ENCODE results near the gene ULK4. TPM values are rescaled to one million over a fixed set of nuclear protein-coding genes. Genes with fewer than 3 reads are reported as not detected.

Gene ULK4
- total RNA-seq, 4 donors from 2014 or later = 8.4 to 43.8 (median 20.8) TPM

GRCh38 chr3:41523897-41524296 lies 438.0 kb downstream of the ULK4 start:
- TF ChIP-seq, protein P1, sequence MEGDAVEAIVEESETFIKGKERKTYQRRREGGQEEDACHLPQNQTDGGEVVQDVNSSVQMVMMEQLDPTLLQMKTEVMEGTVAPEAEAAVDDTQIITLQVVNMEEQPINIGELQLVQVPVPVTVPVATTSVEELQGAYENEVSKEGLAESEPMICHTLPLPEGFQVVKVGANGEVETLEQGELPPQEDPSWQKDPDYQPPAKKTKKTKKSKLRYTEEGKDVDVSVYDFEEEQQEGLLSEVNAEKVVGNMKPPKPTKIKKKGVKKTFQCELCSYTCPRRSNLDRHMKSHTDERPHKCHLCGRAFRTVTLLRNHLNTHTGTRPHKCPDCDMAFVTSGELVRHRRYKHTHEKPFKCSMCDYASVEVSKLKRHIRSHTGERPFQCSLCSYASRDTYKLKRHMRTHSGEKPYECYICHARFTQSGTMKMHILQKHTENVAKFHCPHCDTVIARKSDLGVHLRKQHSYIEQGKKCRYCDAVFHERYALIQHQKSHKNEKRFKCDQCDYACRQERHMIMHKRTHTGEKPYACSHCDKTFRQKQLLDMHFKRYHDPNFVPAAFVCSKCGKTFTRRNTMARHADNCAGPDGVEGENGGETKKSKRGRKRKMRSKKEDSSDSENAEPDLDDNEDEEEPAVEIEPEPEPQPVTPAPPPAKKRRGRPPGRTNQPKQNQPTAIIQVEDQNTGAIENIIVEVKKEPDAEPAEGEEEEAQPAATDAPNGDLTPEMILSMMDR (IDR thresholded peaks at IDR 0.05) = no peak
- TF ChIP-seq POLR2A (IDR thresholded peaks at IDR 0.05) = no peak
- H3K9me3 ChIP-seq = no peaks in the 10 kb centered on the region
- H3K27me3 ChIP-seq = no peaks in the 10 kb centered on the region
- H3K4me1 ChIP-seq = peaks cover 0 to 5% (median 0%) of the 10 kb centered on the region in 4 donors
- DNase-seq = no peak
- no peaks in the 10 kb centered on the region for H3K36me3 ChIP-seq
- no peak overlapping the region for H3K4me3 ChIP-seq
- no peak overlapping the region for H3K27ac ChIP-seq

GRCh38 chr3:41522612-41523011 lies 439.3 kb downstream of the ULK4 start:
- no peaks in the 10 kb centered on the region for H3K27me3 ChIP-seq
- no peak for TF ChIP-seq POLR2A (IDR thresholded peaks at IDR 0.05)
- TF ChIP-seq, protein P1 (IDR thresholded peaks at IDR 0.05) = no peak
- no peak for DNase-seq
- no peak overlapping the region for H3K4me3 ChIP-seq
- peaks cover 0 to 5% (median 0%) of the 10 kb centered on the region in 4 donors for H3K4me1 ChIP-seq
- no peaks in the 10 kb centered on the region for H3K9me3 ChIP-seq
- no peak overlapping the region for H3K27ac ChIP-seq
- no peaks in the 10 kb centered on the region for H3K36me3 ChIP-seq

- TF ChIP-seq POLR2A (IDR thresholded peaks at IDR 0.05) = no peak
- TF ChIP-seq, protein P1 (IDR thresholded peaks at IDR 0.05) = no peak
- Histone ChIP-seq H3K4me3 (no peak overlapping the region), H3K27ac (no peak overlapping the region), H3K4me1 (peaks cover 0 to 5% (median 0%) of the 10 kb centered on the region in 4 donors), H3K36me3 (no peaks in the 10 kb centered on the region), H3K27me3 (no peaks in the 10 kb centered on the region), H3K9me3 (no peaks in the 10 kb centered on the region)
- DNase-seq = no peak
These were observed 440.8 kb downstream of the ULK4 start for GRCh38 chr3:41521010-41521655.

DNA sequence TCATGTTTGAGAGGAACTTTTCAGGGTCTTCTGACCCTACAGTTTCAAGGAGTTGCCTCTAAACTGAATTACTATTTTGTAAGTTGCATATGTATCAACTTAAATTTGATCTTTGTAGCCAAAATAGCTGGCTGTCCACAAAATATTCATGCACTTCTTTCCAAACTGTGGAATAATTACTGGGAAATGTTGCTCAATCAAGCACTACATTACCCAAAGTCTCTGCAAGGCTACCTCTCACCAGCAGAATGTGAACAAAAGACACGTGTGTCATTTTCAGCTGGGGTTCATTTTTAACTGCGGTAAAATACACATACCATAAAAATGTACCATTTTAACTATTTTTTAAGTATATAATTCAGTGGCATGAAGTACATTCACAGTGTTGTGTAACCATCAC lies 442.2 kb downstream of the ULK4 start:
- DNase-seq = no peak
- Histone ChIP-seq H3K4me3 (no peak overlapping the region), H3K9me3 (no peaks in the 10 kb centered on the region), H3K36me3 (no peaks in the 10 kb centered on the region), H3K27me3 (no peaks in the 10 kb centered on the region), H3K4me1 (peaks cover 0 to 5% (median 0%) of the 10 kb centered on the region in 4 donors), H3K27ac (no peak overlapping the region)
- TF ChIP-seq, protein P1 (IDR thresholded peaks at IDR 0.05) = no peak

DNA sequence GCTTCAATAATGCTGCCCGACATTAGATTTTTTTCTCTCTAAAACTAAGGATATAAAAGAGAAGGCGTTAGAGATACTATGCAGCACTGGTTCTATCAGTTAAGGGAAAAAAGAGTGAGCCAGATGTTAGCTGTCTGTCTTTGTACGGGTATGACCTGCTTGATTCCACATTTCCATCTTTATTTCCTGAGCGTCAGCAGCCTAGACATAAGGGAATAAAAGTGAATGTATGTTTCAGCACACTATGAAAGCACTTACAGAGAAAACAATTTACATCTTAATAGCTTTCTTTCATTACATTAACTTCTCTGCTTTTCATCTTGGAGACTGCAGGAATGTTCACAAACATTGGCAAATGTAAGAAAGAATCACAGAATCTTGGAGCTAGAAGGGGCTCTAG lies 443.3 kb downstream of the ULK4 start:
- no peak overlapping the region for H3K27ac ChIP-seq
- no peaks in the 10 kb centered on the region for H3K9me3 ChIP-seq
- no peaks in the 10 kb centered on the region for H3K36me3 ChIP-seq
- no peak for DNase-seq
- H3K4me1 ChIP-seq = peaks cover 0 to 5% (median 0%) of the 10 kb centered on the region in 4 donors
- no peak overlapping the region for H3K4me3 ChIP-seq
- no peaks in the 10 kb centered on the region for H3K27me3 ChIP-seq
- no peak for TF ChIP-seq POLR2A (IDR thresholded peaks at IDR 0.05)
- TF ChIP-seq, protein P1 (IDR thresholded peaks at IDR 0.05) = no peak
